Esophagus squamous epithelium (tissue), 4 donors: Measurements from ENCODE around the gene GPAT2.

Experiments
- CTCF ChIP-seq, 6 experiments: fragments of 450-650 bp in 4 of 6; fragments of 200-600 bp in 2 of 6; sonication (generic) in 2 of 6; IDR thresholded peaks; one replicate each; pipeline ENCODE4 v1.5.1; 2016 to 2019; ENCODE audit warnings: antibody characterized with exemption in 6 of 6, mild to moderate bottlenecking in 4 of 6, moderate library complexity in 4 of 6
- POLR2A ChIP-seq, 4 donors: fragments of 450-650 bp; IDR thresholded peaks; one replicate each; pipeline ENCODE4 v1.6.1; 2017; ENCODE audit warnings: antibody characterized with exemption in 4 of 4, mild to moderate bottlenecking in 4 of 4, moderate library complexity in 3 of 4

- no peak for TF ChIP-seq CTCF (IDR thresholded peaks at IDR 0.05)
- TF ChIP-seq POLR2A (IDR thresholded peaks at IDR 0.05): no peak
Observed at GRCh38 chr2:96073170-96073775, 38.6 kb upstream of the GPAT2 start.
